CD4-positive, alpha-beta T cell treated with Interleukin-6 for 4 hours (primary cell): ENCODE measurements around the gene MYADML2.
A peak's percentile ranks its signal among the peaks of the same experiment; 100 is the strongest.
"Not testable (repeated sequence)": the region's sequence is repeated elsewhere in the genome, so short reads cannot be mapped to it uniquely, and the experiment has no call there.

ENCODE experiments used
- DNase-seq: peaks from one replicate; pipeline ENCODE4 v3.0.0-alpha.2; 2020; ENCODE audit warnings: mixed read lengths

Gene MYADML2

DNA sequence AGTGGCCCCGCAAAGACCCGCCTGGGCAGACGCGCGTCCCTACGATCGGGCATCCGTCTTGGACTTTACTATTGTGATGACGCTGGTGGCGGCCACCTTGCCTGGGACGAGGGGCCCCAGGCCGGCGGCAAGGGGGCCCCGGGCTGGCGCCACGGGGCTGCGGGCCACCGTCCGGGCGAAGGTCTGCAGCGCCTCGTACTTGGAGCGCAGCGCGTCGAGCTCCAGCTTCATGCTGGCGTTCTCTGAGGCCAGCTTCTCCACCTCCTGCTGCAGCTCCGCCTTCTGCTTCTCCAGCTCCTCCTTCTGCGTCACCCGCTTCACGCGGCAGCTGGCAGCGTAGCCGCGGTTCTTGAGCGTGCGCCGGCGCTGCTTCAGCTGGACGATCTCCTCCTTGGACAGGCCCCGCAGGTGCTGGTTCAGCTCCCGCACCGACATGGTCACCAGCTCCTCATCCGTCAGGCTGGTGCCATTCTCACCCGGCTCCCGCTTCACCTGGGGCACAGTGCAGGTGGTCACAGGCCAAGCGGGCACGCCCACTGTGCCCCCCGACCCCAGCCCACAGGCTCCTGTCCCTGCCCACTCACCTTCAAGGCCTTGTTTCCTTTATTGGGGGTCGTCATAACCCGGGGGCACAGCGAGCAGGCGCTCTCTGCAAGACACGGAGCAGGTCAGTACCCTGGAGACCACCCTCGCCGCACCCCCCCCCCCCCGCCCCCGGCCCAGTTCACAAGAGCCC lies 24.3 kb downstream of the MYADML2 start:
- DNase-seq = no peak

GRCh38 chr17:81921996-81922565 lies 25.0 kb downstream of the MYADML2 start:
- no peak for DNase-seq

- DNase-seq = no peak
Observed at GRCh38 chr17:81921537-81921862, 25.5 kb downstream of the MYADML2 start.

- DNase-seq = no peak
Observed at GRCh38 chr17:81920612-81921536, 26.2 kb downstream of the MYADML2 start.

- DNase-seq = no peak
Observed at GRCh38 chr17:81918832-81919545, 28.0 kb downstream of the MYADML2 start.

GRCh38 chr17:81918333-81918669 lies 28.7 kb downstream of the MYADML2 start:
- not testable (repeated sequence) for DNase-seq

- peak; percentile 92 for DNase-seq
Observed at GRCh38 chr17:81917565-81918332, 29.3 kb downstream of the MYADML2 start, which contains the start of gene SIRT7. Gene SIRT7 (minus strand): TSS chr17:81918176. CDS start chr17:81918131, 45 bp downstream.

DNA sequence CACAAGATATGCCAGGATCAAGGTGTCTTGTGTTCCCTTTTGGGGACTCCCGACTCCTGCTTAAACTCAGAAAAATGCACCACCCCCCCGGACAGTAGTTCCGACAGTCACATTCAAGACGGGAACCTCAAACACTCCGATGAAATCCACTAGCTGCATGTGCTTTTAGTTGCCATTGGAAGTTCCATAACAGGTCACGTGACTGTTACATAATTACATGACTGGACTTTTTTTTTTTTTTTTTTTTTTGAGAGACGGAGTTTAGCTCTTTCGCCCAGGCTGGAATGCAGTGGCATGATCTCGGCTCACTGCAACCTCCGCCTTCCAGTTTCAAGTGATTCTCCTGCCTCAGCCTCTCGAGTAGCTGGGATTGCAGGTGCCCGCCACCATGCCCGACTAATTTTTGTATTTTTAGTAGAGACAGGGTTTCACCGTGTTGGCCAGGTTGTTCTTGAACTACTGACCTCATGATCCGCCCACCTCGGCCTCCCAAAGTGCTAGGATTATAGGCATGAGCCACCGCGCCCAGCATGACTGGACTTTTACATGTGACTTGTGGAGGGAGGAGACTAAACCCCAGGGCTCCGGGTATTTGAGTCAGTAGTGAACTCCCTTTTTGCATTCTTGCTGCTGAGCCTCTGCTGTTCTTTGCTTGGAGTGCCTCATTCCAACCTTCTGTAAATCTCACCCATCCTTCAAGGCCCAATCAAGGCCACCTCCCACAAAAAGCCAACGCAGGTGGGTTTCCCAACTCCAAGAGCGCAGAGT lies 30.6 kb downstream of the MYADML2 start:
- no peak for DNase-seq

GRCh38 chr17:81915331-81915730 lies 31.7 kb downstream of the MYADML2 start:
- DNase-seq = no peak

DNA sequence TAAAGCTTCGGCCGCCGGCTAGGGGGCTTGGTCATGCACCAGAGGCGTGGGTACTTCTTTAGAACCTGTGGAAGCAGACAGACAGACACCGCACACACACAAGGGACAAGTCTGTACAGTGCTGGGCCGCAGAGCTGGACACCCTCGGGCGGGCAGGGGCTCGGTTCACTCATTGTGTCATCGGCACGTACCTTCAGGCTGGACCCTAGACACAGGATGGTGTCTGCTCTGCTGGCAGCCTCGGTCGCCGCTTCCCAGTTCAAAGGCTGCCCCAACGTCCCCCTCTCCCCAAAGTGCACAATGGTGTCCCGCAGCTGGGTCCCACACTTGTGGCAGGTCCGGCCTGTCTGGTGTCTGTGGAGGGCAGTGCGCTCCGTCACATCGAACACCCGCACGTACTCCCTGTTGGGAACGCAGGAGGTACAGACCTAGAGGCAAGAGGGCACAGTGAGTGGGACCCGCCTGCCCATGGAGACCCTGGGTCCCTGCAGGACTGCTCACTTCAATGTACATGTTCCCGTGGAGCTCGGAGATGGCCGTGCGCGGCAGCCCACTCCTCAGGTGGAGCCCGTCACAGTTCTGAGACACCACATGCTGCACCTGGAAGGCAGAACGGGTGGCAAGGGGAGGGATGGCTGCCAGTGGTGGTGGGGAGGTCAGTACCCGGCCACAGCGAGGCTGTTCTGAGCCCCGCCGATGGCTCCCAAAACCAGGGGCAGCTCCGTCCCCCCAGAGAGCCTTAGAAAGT lies 32.8 kb downstream of the MYADML2 start:
- DNase-seq = no peak

- DNase-seq = no peak
Observed at GRCh38 chr17:81913394-81914102, 33.5 kb downstream of the MYADML2 start.

DNA sequence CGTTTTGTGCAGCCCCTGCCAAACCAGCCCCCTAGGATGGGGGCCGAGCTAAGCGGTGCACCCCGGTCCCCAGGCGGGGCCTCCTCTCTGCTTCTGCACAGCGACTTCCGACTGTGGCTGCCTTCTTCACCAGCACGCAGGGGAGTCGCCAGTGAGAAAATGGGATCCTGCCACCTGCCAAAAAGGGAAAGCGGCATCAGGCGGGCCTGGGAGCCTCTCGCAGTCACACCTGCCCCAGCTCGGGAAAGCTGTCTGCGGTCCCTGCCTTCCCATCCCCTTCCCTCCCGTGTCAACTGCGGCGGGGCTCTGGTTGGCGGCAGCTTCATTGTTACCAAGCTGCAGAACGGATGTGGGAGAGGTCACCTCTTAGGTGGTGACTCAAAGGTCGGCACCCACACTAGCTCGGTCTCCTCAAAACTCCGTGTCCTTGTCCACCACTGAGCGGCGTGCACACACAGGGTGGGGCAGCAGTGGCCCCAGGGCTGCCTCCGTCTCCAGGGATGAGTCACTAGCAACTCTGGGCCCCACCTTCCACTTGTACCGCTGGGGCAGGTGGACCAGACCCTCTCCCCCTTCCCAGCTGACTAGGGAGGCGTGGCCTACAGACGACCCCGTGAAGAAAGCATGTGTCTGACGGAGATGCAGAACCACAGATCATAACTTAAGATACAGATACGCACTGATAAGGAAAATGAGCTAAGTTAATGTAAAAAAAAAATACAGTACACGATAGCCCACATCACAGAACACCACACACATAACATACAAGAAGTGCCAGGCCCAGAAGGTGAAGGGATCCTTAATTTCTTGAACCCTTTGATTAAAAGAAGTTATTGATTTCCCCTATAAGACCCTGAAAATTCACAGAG lies 34.4 kb downstream of the MYADML2 start:
- no peak for DNase-seq

GRCh38 chr17:81911969-81912368 lies 35.1 kb downstream of the MYADML2 start:
- DNase-seq = no peak

- DNase-seq = peak; percentile 96
Observed at GRCh38 chr17:81911277-81911961, 35.6 kb downstream of the MYADML2 start, which contains the start of gene PCYT2. Gene PCYT2 (minus strand): TSS chr17:81911399. CDS start chr17:81911355, 44 bp downstream.

- DNase-seq = no peak
Observed at GRCh38 chr17:81910840-81911276, 36.2 kb downstream of the MYADML2 start.

DNA sequence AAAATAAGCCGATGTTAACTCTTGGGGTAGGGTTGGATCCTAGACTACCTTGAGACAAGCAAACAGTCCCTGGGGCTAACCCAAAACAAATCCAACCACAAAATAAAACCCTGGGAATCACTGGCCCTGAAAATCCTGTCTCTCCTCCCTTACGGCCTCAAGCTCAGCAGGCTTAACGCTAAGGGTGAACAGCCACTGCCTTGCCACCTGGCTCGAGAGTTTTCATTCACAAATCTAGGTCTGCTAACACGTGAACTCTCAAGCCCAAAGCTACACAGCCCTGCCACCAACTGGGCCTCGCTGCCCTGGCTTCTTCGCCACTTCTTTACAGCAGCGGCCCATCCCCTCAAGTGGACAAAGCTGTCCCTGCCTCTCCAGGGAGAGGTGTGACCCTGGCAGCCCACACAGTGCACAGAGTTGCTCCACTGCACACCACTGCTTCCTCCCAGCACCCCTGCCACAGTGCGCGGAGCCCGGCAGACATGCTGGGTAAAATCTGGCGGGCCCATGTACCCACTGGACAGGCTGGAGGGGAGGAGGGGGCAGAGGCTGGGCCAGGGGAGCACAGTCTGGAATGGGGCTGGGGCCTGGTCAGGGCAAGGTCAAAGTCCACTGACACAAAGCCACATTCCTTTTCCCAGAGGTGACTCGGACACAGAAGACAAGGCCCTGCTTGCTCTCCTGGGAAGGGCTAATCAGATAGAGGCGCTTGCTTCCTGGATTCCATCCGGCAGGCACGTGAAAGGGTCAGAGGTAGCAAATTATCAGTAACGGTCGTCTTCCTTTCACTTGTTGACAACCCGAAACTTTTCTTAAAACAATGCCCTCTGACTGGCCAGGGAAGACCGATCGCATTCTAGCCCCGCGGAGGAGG lies 36.8 kb downstream of the MYADML2 start:
- DNase-seq = no peak

GRCh38 chr17:81909231-81909630 lies 37.8 kb downstream of the MYADML2 start:
- no peak for DNase-seq
